Fibroblast of villous mesenchyme (primary cell): Measurements from ENCODE around the gene SIPA1L2. TPM values are rescaled to one million over a fixed set of nuclear protein-coding genes. Genes with fewer than 3 reads are reported as not detected.

Source experiments
- DNase-seq: peaks from one replicate; pipeline ENCODE4 v3.0.0-alpha.2; 2010; ENCODE audit warnings: low read depth
- H3K4me3 ChIP-seq: 2 replicates; pipeline ENCODE4 v1.5.1; 2011; ENCODE audit warnings: low read depth, mild to moderate bottlenecking, low read length
- total RNA-seq: library from RNA; depleted of rRNA; stranded (reverse); fragments of >200 nt; gene quantifications from 2 replicates; pipeline ENCODE4 v1.2.3, GENCODE V29; 2012
- TF ChIP-seq, protein P1 (sequence below): IDR thresholded peaks from 2 replicates; pipeline ENCODE4 v1.5.1; 2012; ENCODE audit warnings: low read depth, mild to moderate bottlenecking, low read length; ENCODE audit not compliant: insufficient read depth

The SIPA1L2 gene
- total RNA-seq, 1 donor = 5.6 TPM

DNA sequence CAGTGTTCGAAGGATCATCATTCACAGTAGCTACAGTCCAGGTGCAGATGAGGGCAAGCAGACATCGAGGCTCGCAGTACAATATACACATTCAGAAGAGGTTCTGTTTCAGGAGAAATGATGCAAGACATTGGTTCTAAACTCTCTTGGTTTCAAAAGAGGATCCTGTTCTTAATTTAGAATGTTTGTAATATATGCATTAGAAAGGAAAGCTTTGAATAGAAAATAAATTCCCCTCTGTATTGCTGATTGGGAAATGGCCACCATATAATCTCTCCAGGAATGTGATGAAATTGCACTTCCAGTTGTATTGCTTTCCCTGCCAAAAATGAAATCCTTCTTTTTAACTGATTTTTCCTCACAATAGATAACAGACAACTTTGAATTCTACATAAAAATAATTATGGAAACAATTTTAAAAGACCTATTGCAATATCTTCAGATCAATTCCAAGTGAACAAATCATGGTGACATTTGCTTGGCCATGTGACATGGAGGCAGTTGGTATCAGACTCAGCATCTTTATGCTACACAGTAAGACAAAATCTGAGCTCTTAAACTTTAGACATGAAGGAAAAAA, 27.6 kb upstream of the SIPA1L2 start:
- H3K4me3 ChIP-seq = no peak overlapping the region
- TF ChIP-seq, protein P1, sequence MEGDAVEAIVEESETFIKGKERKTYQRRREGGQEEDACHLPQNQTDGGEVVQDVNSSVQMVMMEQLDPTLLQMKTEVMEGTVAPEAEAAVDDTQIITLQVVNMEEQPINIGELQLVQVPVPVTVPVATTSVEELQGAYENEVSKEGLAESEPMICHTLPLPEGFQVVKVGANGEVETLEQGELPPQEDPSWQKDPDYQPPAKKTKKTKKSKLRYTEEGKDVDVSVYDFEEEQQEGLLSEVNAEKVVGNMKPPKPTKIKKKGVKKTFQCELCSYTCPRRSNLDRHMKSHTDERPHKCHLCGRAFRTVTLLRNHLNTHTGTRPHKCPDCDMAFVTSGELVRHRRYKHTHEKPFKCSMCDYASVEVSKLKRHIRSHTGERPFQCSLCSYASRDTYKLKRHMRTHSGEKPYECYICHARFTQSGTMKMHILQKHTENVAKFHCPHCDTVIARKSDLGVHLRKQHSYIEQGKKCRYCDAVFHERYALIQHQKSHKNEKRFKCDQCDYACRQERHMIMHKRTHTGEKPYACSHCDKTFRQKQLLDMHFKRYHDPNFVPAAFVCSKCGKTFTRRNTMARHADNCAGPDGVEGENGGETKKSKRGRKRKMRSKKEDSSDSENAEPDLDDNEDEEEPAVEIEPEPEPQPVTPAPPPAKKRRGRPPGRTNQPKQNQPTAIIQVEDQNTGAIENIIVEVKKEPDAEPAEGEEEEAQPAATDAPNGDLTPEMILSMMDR = no peak
- DNase-seq = no peak

DNA sequence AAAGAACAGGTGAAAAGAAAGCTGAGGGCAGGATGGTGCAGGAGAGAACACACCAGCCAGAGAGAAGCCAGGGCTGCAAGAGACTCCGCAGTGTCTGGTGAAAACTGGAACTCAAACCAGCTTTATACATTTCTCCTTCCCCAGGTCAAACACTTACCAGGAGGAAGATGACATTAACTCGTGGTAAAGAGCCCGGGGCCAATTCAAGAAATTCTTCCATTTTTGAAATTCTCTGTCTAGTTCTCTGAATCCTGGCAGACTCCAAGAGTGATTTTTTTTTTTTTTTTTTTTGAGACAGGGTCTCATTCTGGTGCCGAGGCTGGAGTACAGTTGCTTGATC, 25.8 kb upstream of the SIPA1L2 start:
- no peak overlapping the region for H3K4me3 ChIP-seq
- no peak for DNase-seq
- TF ChIP-seq, protein P1 = no peak

DNA sequence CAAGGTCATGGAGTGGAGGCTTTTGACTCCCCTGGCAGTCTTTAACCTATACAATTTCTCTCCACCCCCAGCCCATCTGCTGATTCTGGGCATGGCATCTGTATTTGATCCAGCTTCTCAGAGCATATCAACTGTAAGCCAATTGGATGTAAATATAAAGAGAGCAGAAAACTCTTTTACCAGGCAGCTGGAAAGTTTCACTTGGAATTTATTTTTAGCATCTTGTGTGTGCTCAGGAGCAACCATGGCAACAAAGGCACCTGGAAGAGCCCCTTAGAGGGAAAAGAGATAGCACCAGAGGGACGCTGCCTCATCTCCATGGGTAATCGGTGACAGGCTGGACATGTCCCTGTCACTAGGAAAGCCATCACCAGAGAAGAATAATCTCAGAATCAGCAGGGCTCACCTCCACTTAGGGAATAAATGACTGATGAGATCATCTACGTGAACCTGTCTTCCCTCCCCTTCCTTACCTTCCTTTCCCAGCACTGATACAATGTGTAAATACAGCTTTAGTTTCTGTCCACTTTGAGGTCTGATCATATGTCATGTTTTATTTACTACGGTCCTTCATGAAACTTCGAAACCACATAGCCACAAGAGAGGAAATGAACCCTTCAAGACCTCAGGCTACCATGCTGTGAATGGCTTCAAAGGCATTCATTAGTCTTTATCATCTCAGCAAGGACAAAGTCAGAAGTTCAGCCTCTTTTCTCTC, 25.3 kb upstream of the SIPA1L2 start:
- no peak overlapping the region for H3K4me3 ChIP-seq
- DNase-seq = no peak
- TF ChIP-seq, protein P1 = no peak

DNA sequence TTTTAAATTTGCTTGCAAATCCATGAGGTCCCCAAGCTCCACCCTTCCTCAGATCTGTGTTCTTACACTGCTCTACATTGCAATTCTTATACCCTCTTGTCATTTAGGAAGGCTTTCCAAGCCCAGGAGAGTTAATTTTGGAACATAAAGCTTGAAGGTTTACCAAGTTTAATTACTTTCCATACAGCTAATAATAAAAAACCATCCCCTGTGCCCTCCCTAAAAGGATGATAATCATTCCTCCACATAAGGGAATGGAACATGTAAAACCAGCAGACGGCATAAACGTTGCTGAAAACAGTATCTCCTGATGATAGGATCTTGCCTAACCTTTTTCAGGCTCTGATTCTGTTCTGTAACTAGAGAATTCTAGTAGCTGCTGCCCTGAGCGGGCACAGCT, 23.9 kb upstream of the SIPA1L2 start:
- DNase-seq = no peak
- TF ChIP-seq, protein P1 = no peak

DNA sequence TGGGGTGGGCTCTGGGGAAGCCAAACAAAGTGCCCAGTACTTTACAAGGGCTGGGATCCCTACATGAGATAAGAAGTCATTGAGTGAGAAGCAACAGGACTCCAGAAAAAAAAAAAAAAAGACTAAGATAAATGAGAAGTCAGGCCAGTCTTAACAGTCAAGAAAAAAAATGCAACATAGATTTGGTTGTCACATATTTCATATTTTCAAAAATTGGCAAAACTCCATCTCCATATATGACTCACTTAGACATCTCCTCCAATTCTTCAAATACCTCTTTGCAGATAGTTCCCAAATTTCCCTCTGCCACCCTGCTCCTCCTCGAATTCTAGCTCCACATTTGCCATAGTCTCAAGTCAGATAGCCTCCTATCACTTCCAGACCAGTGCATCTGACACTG, 20.9 kb upstream of the SIPA1L2 start:
- DNase-seq = no peak
- H3K4me3 ChIP-seq = no peak overlapping the region
- TF ChIP-seq, protein P1 = no peak

More for the DNA sequence above, 23.9 kb upstream of the SIPA1L2 start:
- no peak overlapping the region for H3K4me3 ChIP-seq

DNA sequence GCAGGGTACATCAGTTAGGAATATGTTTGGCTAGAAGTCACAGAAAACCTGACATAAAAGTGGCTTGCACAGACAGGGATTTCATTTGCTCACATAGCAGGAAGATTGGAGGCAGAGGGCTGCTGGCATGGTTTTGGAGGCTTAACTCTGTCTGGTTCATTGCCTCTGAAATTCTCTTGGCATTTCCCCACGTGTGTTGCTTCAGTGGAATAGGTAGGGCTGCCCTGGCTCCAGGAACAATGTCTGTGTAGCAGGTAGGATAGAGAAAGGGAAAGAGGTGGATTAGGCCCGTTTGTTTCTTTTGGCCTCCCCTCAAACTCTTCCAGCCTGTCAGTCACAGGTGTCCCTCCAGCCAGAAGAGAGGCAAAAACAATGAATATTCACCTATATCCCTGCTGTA, 20.5 kb upstream of the SIPA1L2 start:
- DNase-seq = no peak
- TF ChIP-seq, protein P1 = no peak
- no peak overlapping the region for H3K4me3 ChIP-seq

DNA sequence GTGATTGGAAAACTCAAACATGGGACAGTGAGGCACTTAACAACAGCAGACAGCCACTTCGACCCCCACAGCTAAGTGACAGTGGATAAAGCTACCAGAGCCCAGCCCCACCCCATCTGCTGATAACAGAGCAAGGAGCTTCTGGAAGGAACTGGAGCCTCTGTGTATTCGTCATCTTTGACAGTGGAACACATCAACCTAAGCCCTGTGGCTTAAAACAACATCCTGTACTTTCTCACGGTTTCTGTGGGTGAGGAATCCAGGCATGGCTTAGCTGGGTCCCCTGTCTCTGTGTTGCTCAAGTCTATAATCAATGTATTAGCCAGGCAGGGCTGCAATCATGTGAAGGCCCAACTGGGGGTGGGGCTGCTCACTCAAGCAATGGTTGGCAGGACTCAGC, 18.4 kb upstream of the SIPA1L2 start:
- DNase-seq = peak; percentile 26
- TF ChIP-seq, protein P1 = no peak
- no peak overlapping the region for H3K4me3 ChIP-seq
